Sigmoid colon (tissue), 4 donors: Measurements from ENCODE around the gene DYNLT4.
"Not testable (repeated sequence)": the region's sequence is repeated elsewhere in the genome, so short reads cannot be mapped to it uniquely, and the experiment has no call there.

Experiments
- CTCF ChIP-seq, 4 experiments: fragments of 450-650 bp in 3 of 4; fragments of 200-600 bp in 1 of 4; IDR thresholded peaks; one replicate each; pipeline ENCODE4 v1.5.1; 2016 to 2019; ENCODE audit warnings: antibody characterized with exemption in 4 of 4, mild to moderate bottlenecking in 3 of 4, moderate library complexity in 2 of 4
- EP300 ChIP-seq, 4 donors: sonication (generic); formaldehyde crosslinking; IDR thresholded peaks; one replicate each; pipeline ENCODE4 v1.6.1; 2017; ENCODE audit warnings: antibody characterized with exemption in 4 of 4
- POLR2A ChIP-seq, 2 donors: fragments of 450-650 bp; IDR thresholded peaks; one replicate each; pipeline ENCODE4 v1.6.1; 2016; ENCODE audit warnings: antibody characterized with exemption in 2 of 2, mild to moderate bottlenecking in 2 of 2, moderate library complexity in 2 of 2
- POLR2AphosphoS5 ChIP-seq, 4 donors: sonication (generic); formaldehyde crosslinking; IDR thresholded peaks; one replicate each; pipeline ENCODE4 v1.6.1; 2017; ENCODE audit warnings: antibody characterized with exemption in 4 of 4

- TF ChIP-seq CTCF, POLR2AphosphoS5, POLR2A, EP300 (IDR thresholded peaks at IDR 0.05): not testable (repeated sequence)
Measured at GRCh38 chr1:44810762-44811105, 3.6 kb upstream of the DYNLT4 start.
